Peyer's patch (tissue), 4 donors: ENCODE measurements around the gene CRY2. TPM values are rescaled to one million over a fixed set of nuclear protein-coding genes. Genes with fewer than 3 reads are reported as not detected.

Source experiments
- DNase-seq, 3 donors: peaks; one replicate each; pipeline ENCODE4 v3.0.0-alpha.2; 2017 to 2019
- H3K27ac ChIP-seq, 4 donors: fragments of 200-600 bp; sonication (generic); one replicate each; pipeline ENCODE4 v1.5.1; 2016 to 2019
- H3K27me3 ChIP-seq, 2 donors: fragments of 200-600 bp; sonication (generic); one replicate each; pipeline ENCODE4 v1.5.1; 2019
- H3K36me3 ChIP-seq, 3 donors: fragments of 200-600 bp; sonication (generic); one replicate each; pipeline ENCODE4 v1.5.1; 2016 to 2019
- H3K4me1 ChIP-seq, 4 donors: fragments of 200-600 bp; sonication (generic); one replicate each; pipeline ENCODE4 v1.5.1; 2016 to 2019
- H3K4me3 ChIP-seq, 4 donors: fragments of 200-600 bp; sonication (generic); 1 replicate in 3 of 4; 2 replicates in 1 of 4; pipeline ENCODE4 v1.5.1; 2016 to 2019; ENCODE audit warnings: mild to moderate bottlenecking in 1 of 4
- H3K9me3 ChIP-seq, 4 donors: fragments of 200-600 bp; sonication (generic); one replicate each; pipeline ENCODE4 v1.5.1; 2016 to 2019; ENCODE audit warnings: mild to moderate bottlenecking in 1 of 4
- CTCF ChIP-seq, 6 experiments: fragments of 450-650 bp in 4 of 6; fragments of 200-600 bp in 2 of 6; sonication (generic) in 1 of 6; IDR thresholded peaks; one replicate each; pipeline ENCODE4 v1.5.1; 2017 to 2019; ENCODE audit warnings: antibody characterized with exemption in 6 of 6, mild to moderate bottlenecking in 3 of 6, moderate library complexity in 1 of 6
- POLR2A ChIP-seq, 2 donors: fragments of 450-650 bp; IDR thresholded peaks; one replicate each; pipeline ENCODE4 v1.5.1; 2017; ENCODE audit warnings: antibody characterized with exemption in 2 of 2, mild to moderate bottlenecking in 2 of 2, moderate library complexity in 2 of 2
- total RNA-seq, 4 donors: library from RNA; depleted of rRNA; stranded (reverse); fragments of >200 nt; gene quantifications; one replicate each; pipeline ENCODE4 v1.1.0, GENCODE V29; 2016

The CRY2 gene
- total RNA-seq, 4 donors from 2014 or later: 37.7 to 67.6 (median 66.0) TPM

- peak overlapping the region; percentile 39 to 74 (median 56) for H3K4me3 ChIP-seq
- peaks cover 0 to 18% of the 10 kb centered on the region in 2 donors for H3K27me3 ChIP-seq
- TF ChIP-seq CTCF (IDR thresholded peaks at IDR 0.05): no peak
- TF ChIP-seq POLR2A (IDR thresholded peaks at IDR 0.05): no peak
- peak; percentile 58 to 65 (median 61) for DNase-seq
- H3K4me1 ChIP-seq: peaks cover 3 to 23% (median 13%) of the 10 kb centered on the region in 4 donors
- H3K9me3 ChIP-seq: no peaks in the 10 kb centered on the region
- peak overlapping the region in 2 of 4 donors; percentile 60 to 78 for H3K27ac ChIP-seq
- H3K36me3 ChIP-seq: no peaks in the 10 kb centered on the region
Measured at GRCh38 chr11:45921561-45922424, 74.5 kb downstream of the CRY2 start.

- Histone ChIP-seq H3K36me3 (no peaks in the 10 kb centered on the region), H3K9me3 (no peaks in the 10 kb centered on the region), H3K27me3 (peaks cover 0 to 18% of the 10 kb centered on the region in 2 donors), H3K27ac (peak within 1 kb of the TSS in 2 of 4 donors; percentile 60 to 78), H3K4me3 (peak within 1 kb of the TSS; percentile 39 to 74 (median 56)), H3K4me1 (peaks cover 3 to 18% (median 11%) of the 10 kb centered on the region in 4 donors)
- peak in 2 of 3 donors; percentile 38 to 55 for DNase-seq
- TF ChIP-seq CTCF (IDR thresholded peaks at IDR 0.05) (no peak), POLR2A (IDR thresholded peaks at IDR 0.05) (no peak)
Measured at GRCh38 chr11:45922425-45923082, 75.3 kb downstream of the CRY2 start, which contains the start of gene LARGE2. Gene LARGE2 (plus strand): TSS chr11:45922656. CDS start chr11:45922883, 227 bp downstream.

- peak overlapping the region in 1 of 4 donors; percentile 38 for H3K27ac ChIP-seq
- H3K27me3 ChIP-seq: peaks cover 0 to 18% of the 10 kb centered on the region in 2 donors
- DNase-seq: peak in 1 of 3 donors; percentile 45
- no peaks in the 10 kb centered on the region for H3K36me3 ChIP-seq
- TF ChIP-seq POLR2A (IDR thresholded peaks at IDR 0.05): no peak
- no peak for TF ChIP-seq CTCF (IDR thresholded peaks at IDR 0.05)
- H3K4me1 ChIP-seq: peaks cover 3 to 18% (median 10%) of the 10 kb centered on the region in 4 donors
- H3K9me3 ChIP-seq: no peaks in the 10 kb centered on the region
- no peak overlapping the region for H3K4me3 ChIP-seq
Measured at GRCh38 chr11:45924036-45924915, 77.0 kb downstream of the CRY2 start.

GRCh38 chr11:45924927-45925326 lies 77.7 kb downstream of the CRY2 start:
- peak in 1 of 3 donors; percentile 22 for DNase-seq
- H3K9me3 ChIP-seq: no peaks in the 10 kb centered on the region
- no peak overlapping the region for H3K27ac ChIP-seq
- H3K27me3 ChIP-seq: peaks cover 0 to 18% of the 10 kb centered on the region in 2 donors
- no peaks in the 10 kb centered on the region for H3K36me3 ChIP-seq
- H3K4me1 ChIP-seq: peaks cover 3 to 23% (median 13%) of the 10 kb centered on the region in 4 donors
- TF ChIP-seq CTCF (IDR thresholded peaks at IDR 0.05) (no peak), POLR2A (IDR thresholded peaks at IDR 0.05) (no peak)
- H3K4me3 ChIP-seq: no peak overlapping the region

- H3K4me3 ChIP-seq: no peak overlapping the region
- H3K4me1 ChIP-seq: peaks cover 3 to 28% (median 17%) of the 10 kb centered on the region in 4 donors
- H3K27me3 ChIP-seq: peaks cover 0 to 18% of the 10 kb centered on the region in 2 donors
- no peak overlapping the region for H3K27ac ChIP-seq
- TF ChIP-seq CTCF (IDR thresholded peaks at IDR 0.05) (no peak), POLR2A (IDR thresholded peaks at IDR 0.05) (no peak)
- H3K36me3 ChIP-seq: no peaks in the 10 kb centered on the region
- DNase-seq: no peak
- no peaks in the 10 kb centered on the region for H3K9me3 ChIP-seq
Measured at GRCh38 chr11:45925550-45925949, 78.3 kb downstream of the CRY2 start.
